Mesenchymal stem cell (in vitro differentiated cells and primary cell): ENCODE measurements around the gene ATP1A2.

Source experiments
- DNase-seq: peaks from one replicate; pipeline ENCODE4 v3.0.0-alpha.2; 2013
- H2AFZ ChIP-seq: one replicate; pipeline ENCODE4 v1.6.1; 2013; ENCODE audit warnings: low read depth, mild to moderate bottlenecking, control low read depth, inconsistent platforms, low read length, moderate library complexity
- H2AK5ac ChIP-seq: 2 replicates; pipeline ENCODE4 v1.6.1; 2013; ENCODE audit warnings: low read length, moderate library complexity, mild to moderate bottlenecking, inconsistent platforms; ENCODE audit not compliant: severe bottlenecking
- H2BK120ac ChIP-seq: one replicate; pipeline ENCODE4 v1.6.1; 2013; ENCODE audit warnings: low read depth, mild to moderate bottlenecking, inconsistent platforms, low read length, moderate library complexity
- H2BK12ac ChIP-seq, 2 experiments: one replicate each; pipeline ENCODE4 v1.6.1; 2013; ENCODE audit warnings: inconsistent platforms in 2 of 2, low read length in 2 of 2, mild to moderate bottlenecking in 2 of 2, moderate library complexity in 2 of 2, control low read depth in 1 of 2
- H2BK15ac ChIP-seq: one replicate; pipeline ENCODE4 v1.6.1; 2013; ENCODE audit warnings: mild to moderate bottlenecking, low read depth, inconsistent platforms; ENCODE audit not compliant: poor library complexity, severe bottlenecking
- H2BK5ac ChIP-seq: 2 replicates; pipeline ENCODE4 v1.6.1; 2013; ENCODE audit warnings: low read depth, mild to moderate bottlenecking, low read length, control low read depth, inconsistent platforms; ENCODE audit not compliant: poor library complexity, severe bottlenecking
- H3K14ac ChIP-seq, 2 experiments: one replicate each; pipeline ENCODE4 v1.6.1; 2013; ENCODE audit warnings: inconsistent platforms in 2 of 2, low read length in 2 of 2, control low read depth in 1 of 2, mild to moderate bottlenecking in 1 of 2, moderate library complexity in 1 of 2
- H3K18ac ChIP-seq, 2 experiments: one replicate each; pipeline ENCODE4 v1.6.1; 2013; ENCODE audit warnings: inconsistent platforms in 2 of 2, low read length in 2 of 2, control low read depth in 1 of 2, low read depth in 1 of 2, mild to moderate bottlenecking in 1 of 2
- H3K23ac ChIP-seq, 2 experiments: one replicate each; pipeline ENCODE4 v1.6.1; 2013; ENCODE audit warnings: inconsistent platforms in 2 of 2, low read length in 2 of 2, mild to moderate bottlenecking in 2 of 2, moderate library complexity in 2 of 2, control low read depth in 1 of 2
- H3K27ac ChIP-seq: 2 replicates; pipeline ENCODE4 v1.5.1; 2013; ENCODE audit warnings: mild to moderate bottlenecking, moderate library complexity, low read length, control low read depth, inconsistent platforms; ENCODE audit not compliant: poor library complexity, severe bottlenecking
- H3K27me3 ChIP-seq, 2 experiments: 2 replicates each; pipeline versions ENCODE4 v1.6.1 to v1.7.0; 2013; ENCODE audit warnings: low read length in 2 of 2, mild to moderate bottlenecking in 2 of 2, moderate library complexity in 2 of 2, control low read depth in 1 of 2, inconsistent platforms in 1 of 2; ENCODE audit not compliant: control insufficient read depth in 1 of 2, insufficient read depth in 1 of 2
- H3K36me3 ChIP-seq, 2 experiments: 2 replicates each; pipeline versions ENCODE4 v1.6.1 to v1.7.0; 2013; ENCODE audit warnings: low read length in 2 of 2, control low read depth in 1 of 2, inconsistent platforms in 1 of 2, low read depth in 1 of 2, mild to moderate bottlenecking in 1 of 2; ENCODE audit not compliant: insufficient read depth in 2 of 2, control insufficient read depth in 1 of 2
- H3K4ac ChIP-seq, 2 experiments: one replicate each; pipeline ENCODE4 v1.6.1; 2013; ENCODE audit warnings: inconsistent platforms in 2 of 2, low read length in 2 of 2, mild to moderate bottlenecking in 2 of 2, moderate library complexity in 2 of 2, control low read depth in 1 of 2, low read depth in 1 of 2
- H3K4me1 ChIP-seq: 2 replicates; pipeline ENCODE4 v1.6.1; 2013; ENCODE audit warnings: low read depth, low read length, control low read depth; ENCODE audit not compliant: control insufficient read depth, insufficient read depth
- H3K4me2 ChIP-seq: 2 replicates; pipeline ENCODE4 v1.6.1; 2013; ENCODE audit warnings: low read length, mild to moderate bottlenecking, inconsistent platforms; ENCODE audit not compliant: poor library complexity, severe bottlenecking
- H3K4me3 ChIP-seq, 2 experiments: 2 replicates each; pipeline versions ENCODE4 v1.5.1 to v1.7.0; 2013; ENCODE audit warnings: low read length in 2 of 2, mild to moderate bottlenecking in 2 of 2, control low read depth in 1 of 2, low read depth in 1 of 2; ENCODE audit not compliant: insufficient read depth in 1 of 2
- H3K79me1 ChIP-seq: replicated peaks from 2 replicates; pipeline ENCODE4 v1.6.1; 2013; ENCODE audit warnings: mild to moderate bottlenecking, control low read depth, low read length, inconsistent platforms; ENCODE audit not compliant: poor library complexity, severe bottlenecking
- H3K9ac ChIP-seq: 2 replicates; pipeline ENCODE4 v1.7.0; 2013; ENCODE audit warnings: mild to moderate bottlenecking, low read length, moderate library complexity
- H3K9me3 ChIP-seq: 2 replicates; pipeline ENCODE4 v1.7.0; 2013; ENCODE audit warnings: mild to moderate bottlenecking, low read length; ENCODE audit not compliant: control insufficient read depth
- H4K8ac ChIP-seq: one replicate; pipeline ENCODE4 v1.6.1; 2013; ENCODE audit warnings: inconsistent platforms, mild to moderate bottlenecking, low read length, moderate library complexity
- H4K91ac ChIP-seq: one replicate; pipeline ENCODE4 v1.6.1; 2013; ENCODE audit warnings: mild to moderate bottlenecking, low read length, inconsistent platforms
- WGBS: methylation state at CpG from one replicate; pipeline ENCODE4 v1.1.7; 2013; ENCODE audit warnings: mixed read lengths; 5-methylcytosine and 5-hydroxymethylcytosine counted together

ATP1A2 gene

DNA sequence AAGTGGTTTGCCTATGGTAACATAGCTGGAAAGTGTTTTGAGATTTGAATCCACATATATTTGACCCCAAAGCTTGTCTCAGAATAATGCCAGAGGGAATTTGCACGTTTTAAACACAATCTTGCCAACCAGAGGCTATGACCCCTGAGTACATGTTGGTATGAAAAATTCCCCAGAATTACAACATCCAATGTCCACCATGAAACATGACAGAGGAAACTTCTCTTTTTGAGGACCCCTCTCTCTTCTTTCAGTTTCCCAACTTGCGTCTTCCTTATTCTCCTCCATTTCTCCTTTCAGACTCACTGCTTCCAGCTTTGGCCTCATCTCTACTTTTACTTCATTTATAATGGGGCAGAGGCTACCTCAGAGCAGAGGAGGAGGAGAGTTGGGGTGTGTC lies 39.7 kb upstream of the ATP1A2 start:
- H3K36me3 ChIP-seq = no peaks in the 10 kb centered on the region
- H3K4me3 ChIP-seq = no peak overlapping the region
- no peaks in the 10 kb centered on the region for H3K79me1 ChIP-seq
- H3K4me2 ChIP-seq = no peak overlapping the region
- no peak overlapping the region for H2AFZ ChIP-seq
- H3K4me1 ChIP-seq = peaks cover 3% of the 10 kb centered on the region
- no peak overlapping the region for H3K23ac ChIP-seq
- H2BK12ac ChIP-seq = no peak overlapping the region
- WGBS = 30% methylated on average over 1 of the region's 2 CpGs
- H3K27ac ChIP-seq = no peak overlapping the region
- H3K14ac ChIP-seq = no peak overlapping the region
- H3K27me3 ChIP-seq = peaks cover 43 to 65% of the 10 kb centered on the region in 2 experiments
- H4K8ac ChIP-seq = no peak overlapping the region
- H3K9me3 ChIP-seq = no peaks in the 10 kb centered on the region
- no peak for DNase-seq
- H3K9ac ChIP-seq = no peak overlapping the region
- no peak overlapping the region for H2BK15ac ChIP-seq
- H3K18ac ChIP-seq = no peak overlapping the region
- H3K4ac ChIP-seq = no peak overlapping the region
- H2AK5ac ChIP-seq = no peak overlapping the region
- no peak overlapping the region for H2BK120ac ChIP-seq
- no peak overlapping the region for H4K91ac ChIP-seq
- no peak overlapping the region for H2BK5ac ChIP-seq

- no peak overlapping the region for H3K9ac ChIP-seq
- no peaks in the 10 kb centered on the region for H3K9me3 ChIP-seq
- WGBS = 71% methylated on average over 3 of the region's 3 CpGs
- no peak overlapping the region for H3K18ac ChIP-seq
- no peak for DNase-seq
- no peak overlapping the region for H3K4ac ChIP-seq
- H3K14ac ChIP-seq = no peak overlapping the region
- no peak overlapping the region for H3K4me3 ChIP-seq
- H2BK120ac ChIP-seq = no peak overlapping the region
- H2BK5ac ChIP-seq = no peak overlapping the region
- H3K36me3 ChIP-seq = no peaks in the 10 kb centered on the region
- H3K27ac ChIP-seq = no peak overlapping the region
- H2AFZ ChIP-seq = no peak overlapping the region
- H2AK5ac ChIP-seq = no peak overlapping the region
- no peak overlapping the region for H3K23ac ChIP-seq
- H2BK15ac ChIP-seq = no peak overlapping the region
- H3K4me1 ChIP-seq = peaks cover 3% of the 10 kb centered on the region
- H3K27me3 ChIP-seq = peaks cover 43 to 66% of the 10 kb centered on the region in 2 experiments
- H4K91ac ChIP-seq = no peak overlapping the region
- no peaks in the 10 kb centered on the region for H3K79me1 ChIP-seq
- no peak overlapping the region for H3K4me2 ChIP-seq
- H2BK12ac ChIP-seq = no peak overlapping the region
- H4K8ac ChIP-seq = no peak overlapping the region
Observed at GRCh38 chr1:160076295-160076694, 39.3 kb upstream of the ATP1A2 start.

DNA sequence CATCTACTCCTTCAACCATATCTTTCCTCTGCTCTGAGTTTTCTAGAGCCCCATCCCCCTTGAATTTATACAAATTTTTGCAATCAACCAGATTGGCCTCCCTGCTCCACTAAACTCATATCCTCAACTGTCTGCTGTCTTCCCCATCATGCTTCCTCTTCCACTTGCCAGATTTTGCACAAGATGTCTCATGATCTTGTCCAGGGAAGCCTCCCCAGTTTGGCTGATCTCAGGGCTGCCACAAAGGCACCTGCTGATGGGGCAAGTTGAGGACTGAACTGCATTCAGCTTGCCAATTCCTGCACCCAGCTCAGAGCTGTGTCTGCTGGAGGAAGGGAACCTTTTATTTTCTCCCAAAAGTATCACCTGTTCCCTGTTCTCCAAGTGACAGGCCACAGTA lies 38.1 kb upstream of the ATP1A2 start:
- no peak overlapping the region for H2BK5ac ChIP-seq
- no peak overlapping the region for H3K4me3 ChIP-seq
- peaks cover 46 to 68% of the 10 kb centered on the region in 2 experiments for H3K27me3 ChIP-seq
- H4K91ac ChIP-seq = no peak overlapping the region
- no peaks in the 10 kb centered on the region for H3K9me3 ChIP-seq
- H3K4me2 ChIP-seq = no peak overlapping the region
- H2AK5ac ChIP-seq = no peak overlapping the region
- H3K4ac ChIP-seq = no peak overlapping the region
- H3K18ac ChIP-seq = no peak overlapping the region
- H3K9ac ChIP-seq = no peak overlapping the region
- H3K79me1 ChIP-seq = no peaks in the 10 kb centered on the region
- DNase-seq = no peak
- no peak overlapping the region for H4K8ac ChIP-seq
- no peak overlapping the region for H3K23ac ChIP-seq
- peaks cover 3% of the 10 kb centered on the region for H3K4me1 ChIP-seq
- no peak overlapping the region for H3K27ac ChIP-seq
- no peak overlapping the region for H3K14ac ChIP-seq
- H2BK120ac ChIP-seq = no peak overlapping the region
- no peaks in the 10 kb centered on the region for H3K36me3 ChIP-seq
- no peak overlapping the region for H2BK15ac ChIP-seq
- H2BK12ac ChIP-seq = no peak overlapping the region
- no peak overlapping the region for H2AFZ ChIP-seq

- Histone ChIP-seq H3K4me1 (peaks cover 3% of the 10 kb centered on the region), H2BK5ac (no peak overlapping the region), H3K14ac (no peak overlapping the region), H4K91ac (no peak overlapping the region), H2AK5ac (no peak overlapping the region), H3K9me3 (no peaks in the 10 kb centered on the region), H3K4me3 (no peak overlapping the region), H3K36me3 (no peaks in the 10 kb centered on the region), H3K27me3 (peaks cover 58 to 68% of the 10 kb centered on the region in 2 experiments), H3K79me1 (no peaks in the 10 kb centered on the region), H2AFZ (no peak overlapping the region), H3K9ac (no peak overlapping the region), H2BK120ac (no peak overlapping the region), H3K4ac (no peak overlapping the region), H2BK15ac (no peak overlapping the region), H3K23ac (no peak overlapping the region), H3K27ac (no peak overlapping the region), H2BK12ac (no peak overlapping the region), H4K8ac (no peak overlapping the region), H3K18ac (no peak overlapping the region), H3K4me2 (no peak overlapping the region)
- DNase-seq = peak; percentile 23
- 25% methylated on average over 7 of the region's 8 CpGs for WGBS
Observed at GRCh38 chr1:160078512-160079195, 36.9 kb upstream of the ATP1A2 start.
